Thyroid gland (tissue), 4 donors: ENCODE data around the gene MT3.

Source experiments
- CTCF ChIP-seq, 6 experiments: fragments of 200-600 bp in 3 of 6; fragments of 450-650 bp in 3 of 6; sonication (generic) in 3 of 6; IDR thresholded peaks; one replicate each; pipeline ENCODE4 v1.5.1; 2016 to 2019; ENCODE audit warnings: antibody characterized with exemption in 6 of 6, mild to moderate bottlenecking in 2 of 6, inconsistent platforms in 1 of 6, moderate library complexity in 1 of 6
- POLR2A ChIP-seq, 2 donors: fragments of 450-650 bp; IDR thresholded peaks; one replicate each; pipeline ENCODE4 v1.6.1; 2017; ENCODE audit warnings: antibody characterized with exemption in 2 of 2, mild to moderate bottlenecking in 2 of 2, moderate library complexity in 1 of 2

GRCh38 chr16:56629531-56629930 is 40.2 kb downstream of the MT3 start:
- no peak for TF ChIP-seq CTCF (IDR thresholded peaks at IDR 0.05)
- no peak for TF ChIP-seq POLR2A (IDR thresholded peaks at IDR 0.05)
